GM20000 (cell line): ENCODE measurements around the gene ZCCHC14.

Experiments used
- DNase-seq: peaks from one replicate; pipeline ENCODE4 v3.0.0; 2012; ENCODE audit warnings: low spot score
- CTCF ChIP-seq: IDR thresholded peaks from 2 replicates; pipeline ENCODE4 v1.5.1; 2012; ENCODE audit warnings: mild to moderate bottlenecking, control low read depth; ENCODE audit errors: extremely low read depth, missing control alignments

Gene ZCCHC14

DNA sequence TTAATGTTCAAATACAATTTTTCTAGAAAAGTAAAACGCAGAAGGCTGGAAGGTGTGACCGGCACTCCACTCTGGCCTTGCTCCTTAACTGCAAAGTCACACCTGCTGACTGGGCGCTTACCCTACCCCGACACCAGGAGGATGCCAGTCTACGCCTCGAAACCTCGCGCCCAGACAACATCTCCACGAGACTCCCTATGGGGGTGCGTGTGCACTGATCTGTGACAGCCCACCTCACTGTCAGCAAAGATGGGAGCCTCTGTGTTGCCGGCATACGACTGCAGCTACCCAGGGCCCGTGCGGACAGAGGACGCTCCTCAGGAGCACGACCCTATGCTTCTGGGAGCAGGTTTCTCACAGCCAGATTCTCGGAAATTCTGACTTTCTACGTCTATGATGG lies 74.6 kb downstream of the ZCCHC14 start:
- DNase-seq: no peak
- TF ChIP-seq CTCF: no peak

DNA sequence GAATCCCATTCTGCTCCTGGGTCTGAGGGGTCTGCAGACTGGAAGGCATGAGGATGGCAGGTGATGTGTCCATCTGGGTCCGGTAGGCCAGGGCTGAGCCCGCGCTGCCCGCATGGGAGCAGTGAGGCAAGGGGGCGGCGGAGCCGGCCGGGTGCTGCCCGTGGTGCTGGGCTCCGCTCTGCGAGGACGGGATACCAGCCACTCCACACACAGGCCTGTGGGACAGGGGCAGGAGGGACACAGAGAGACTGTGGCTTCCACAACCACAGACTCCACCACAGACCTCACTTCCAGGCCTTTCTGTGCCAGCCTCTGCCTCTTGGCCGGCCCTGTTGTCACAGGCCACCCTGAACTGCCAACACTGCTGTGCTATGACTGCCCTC lies 75.3 kb downstream of the ZCCHC14 start:
- DNase-seq: no peak
- no peak for TF ChIP-seq CTCF

DNA sequence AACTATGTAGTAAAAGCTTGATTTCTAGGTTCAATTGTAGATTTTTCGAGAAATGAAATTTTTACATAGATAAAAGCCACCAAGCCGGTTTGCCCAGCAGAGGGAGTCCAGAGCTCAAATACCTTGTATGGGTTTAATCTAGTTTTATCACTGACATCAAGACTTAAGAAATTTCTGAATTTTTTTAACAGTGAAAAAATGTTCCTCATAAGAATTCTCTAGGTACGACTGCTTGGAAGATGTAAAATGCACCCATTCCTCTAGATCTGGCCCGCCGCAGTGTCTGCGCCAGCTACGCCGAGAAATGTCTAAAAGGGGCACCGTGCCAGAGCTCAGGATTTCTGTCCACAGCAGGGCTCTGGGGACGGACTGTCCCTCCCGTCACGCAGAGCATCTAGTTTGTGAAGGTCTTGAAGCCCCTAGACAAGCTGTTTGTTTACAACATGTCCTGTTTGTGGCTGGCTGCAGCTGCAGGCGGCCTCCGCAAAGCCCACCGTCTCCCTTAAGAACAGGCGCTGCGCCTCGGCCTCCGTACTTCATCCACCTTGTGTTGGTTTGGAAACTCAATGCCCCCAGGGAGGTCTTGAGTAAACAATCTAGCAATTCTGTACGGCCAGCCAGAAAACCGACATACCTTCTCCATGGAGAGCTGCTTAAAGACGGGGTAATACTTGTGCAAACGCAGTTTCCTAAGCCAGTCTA lies 75.8 kb downstream of the ZCCHC14 start:
- TF ChIP-seq CTCF: no peak
- DNase-seq: peak; percentile 61

DNA sequence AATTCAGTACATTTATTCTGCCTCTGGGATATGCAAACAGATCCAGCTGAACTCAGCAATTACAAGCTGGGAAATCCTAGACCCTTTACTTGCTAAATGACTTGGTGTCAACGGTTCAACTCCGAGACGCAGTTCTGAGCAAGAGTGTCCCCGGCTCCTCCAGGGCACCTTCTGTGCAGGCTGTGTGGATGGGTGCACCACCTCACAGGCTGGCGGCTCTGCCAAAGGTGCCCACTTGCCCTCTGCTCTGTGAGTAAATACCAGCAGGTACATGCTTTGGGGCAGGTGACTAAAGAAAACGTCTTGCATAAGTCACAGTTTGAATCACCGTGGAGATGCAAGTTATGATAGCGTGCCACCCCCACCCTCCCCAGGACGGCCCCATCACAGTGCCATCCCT lies 77.4 kb downstream of the ZCCHC14 start:
- TF ChIP-seq CTCF: no peak
- no peak for DNase-seq

DNA sequence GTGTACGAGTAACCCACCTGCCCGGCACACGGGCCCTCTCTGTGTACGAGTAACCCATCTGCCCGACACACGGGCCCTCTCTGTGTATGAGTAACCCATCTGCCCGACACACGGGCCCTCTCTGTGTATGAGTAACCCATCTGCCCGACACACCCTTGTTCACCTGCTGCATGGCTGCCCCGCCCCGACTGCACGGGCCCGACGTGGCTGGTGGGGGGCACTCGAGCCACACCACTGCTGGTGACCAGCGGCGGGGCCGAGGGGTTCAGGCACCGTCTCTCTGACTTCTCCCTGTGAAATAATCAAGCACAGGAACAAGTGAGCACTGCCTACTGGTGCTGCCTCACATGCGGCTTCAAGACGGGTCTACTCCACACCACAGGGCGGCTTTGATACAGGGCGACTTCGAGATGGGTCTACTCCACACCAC lies 78.6 kb downstream of the ZCCHC14 start:
- no peak for DNase-seq
- no peak for TF ChIP-seq CTCF

DNA sequence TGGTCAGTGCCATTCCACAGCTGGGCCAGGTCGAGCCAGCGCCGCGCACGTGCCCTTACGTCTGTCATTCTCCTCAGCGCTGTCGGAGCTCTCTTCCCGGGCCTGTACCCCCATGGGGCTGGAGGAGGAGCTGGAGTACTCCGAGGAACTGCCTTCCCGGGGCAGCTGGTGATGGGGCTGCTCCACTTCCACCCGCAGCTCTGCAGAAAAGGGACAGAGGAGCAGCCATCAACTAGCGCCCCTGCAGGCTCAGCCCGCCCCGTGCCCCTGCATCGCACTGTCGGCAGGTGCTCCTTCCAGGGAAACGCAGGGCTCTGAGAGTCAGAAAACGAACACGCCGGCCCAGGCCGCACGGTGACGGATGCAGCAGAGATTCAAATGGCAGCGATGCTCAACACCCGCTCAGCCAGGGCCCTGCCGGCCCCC lies 79.8 kb downstream of the ZCCHC14 start:
- no peak for DNase-seq
- no peak for TF ChIP-seq CTCF

DNA sequence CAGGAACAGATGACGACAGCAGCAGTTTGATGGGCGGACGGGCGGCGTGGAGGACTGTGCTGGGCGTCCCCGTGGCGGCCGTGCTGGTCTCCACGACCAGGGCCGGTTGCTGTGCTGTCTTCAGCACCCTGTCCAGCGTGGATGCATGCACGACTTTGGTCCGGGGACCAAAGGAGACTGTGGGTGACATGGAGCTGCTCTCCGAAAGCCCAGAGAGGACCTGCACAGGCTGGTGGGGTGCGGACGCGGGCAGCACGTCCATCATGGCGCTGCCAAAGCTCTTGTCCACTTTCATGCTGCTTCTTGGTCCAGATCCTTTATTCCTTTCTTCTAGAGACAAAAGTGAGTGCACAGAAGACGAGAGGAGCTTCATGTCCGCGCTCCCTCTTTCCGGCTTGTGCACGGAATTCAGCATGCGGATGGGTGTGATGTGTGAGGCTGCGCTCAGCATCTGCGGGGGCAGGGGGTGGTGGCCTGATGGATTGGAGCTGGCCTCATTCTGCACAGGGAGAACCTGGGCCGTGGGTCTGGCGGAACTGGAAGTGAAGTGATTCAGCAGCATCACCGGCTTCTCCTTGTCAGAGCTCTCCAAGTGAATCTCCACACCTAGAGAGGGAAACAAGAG lies 80.3 kb downstream of the ZCCHC14 start:
- no peak for DNase-seq
- TF ChIP-seq CTCF: no peak
